BE2C (cell line): ENCODE data around the gene ITGB5.

Experiments used
- DNase-seq: peaks from one replicate; pipeline ENCODE4 v3.0.0-alpha.2; 2020
- H3K27me3 ChIP-seq: fragments of 250-450 bp; sonication (Bioruptor Pico); 2 replicates; pipeline ENCODE4 v1.5.1; 2020; ENCODE audit warnings: mild to moderate bottlenecking
- H3K36me3 ChIP-seq: fragments of 250-450 bp; sonication (Bioruptor Pico); 2 replicates; pipeline ENCODE4 v1.5.1; 2020; ENCODE audit warnings: mild to moderate bottlenecking
- H3K4me1 ChIP-seq: fragments of 250-450 bp; sonication (Bioruptor Pico); 2 replicates; pipeline ENCODE4 v1.5.1; 2020
- H3K4me3 ChIP-seq: 2 replicates; pipeline ENCODE4 v1.5.1; 2011; ENCODE audit warnings: low read depth, low read length
- H3K9me3 ChIP-seq: fragments of 250-450 bp; sonication (Bioruptor Pico); 2 replicates; pipeline ENCODE4 v1.5.1; 2020
- TF ChIP-seq, protein P1 (sequence below): IDR thresholded peaks from 2 replicates; pipeline ENCODE4 v1.5.1; 2012; ENCODE audit warnings: mild to moderate bottlenecking, low read depth, low read length

Gene ITGB5

DNA sequence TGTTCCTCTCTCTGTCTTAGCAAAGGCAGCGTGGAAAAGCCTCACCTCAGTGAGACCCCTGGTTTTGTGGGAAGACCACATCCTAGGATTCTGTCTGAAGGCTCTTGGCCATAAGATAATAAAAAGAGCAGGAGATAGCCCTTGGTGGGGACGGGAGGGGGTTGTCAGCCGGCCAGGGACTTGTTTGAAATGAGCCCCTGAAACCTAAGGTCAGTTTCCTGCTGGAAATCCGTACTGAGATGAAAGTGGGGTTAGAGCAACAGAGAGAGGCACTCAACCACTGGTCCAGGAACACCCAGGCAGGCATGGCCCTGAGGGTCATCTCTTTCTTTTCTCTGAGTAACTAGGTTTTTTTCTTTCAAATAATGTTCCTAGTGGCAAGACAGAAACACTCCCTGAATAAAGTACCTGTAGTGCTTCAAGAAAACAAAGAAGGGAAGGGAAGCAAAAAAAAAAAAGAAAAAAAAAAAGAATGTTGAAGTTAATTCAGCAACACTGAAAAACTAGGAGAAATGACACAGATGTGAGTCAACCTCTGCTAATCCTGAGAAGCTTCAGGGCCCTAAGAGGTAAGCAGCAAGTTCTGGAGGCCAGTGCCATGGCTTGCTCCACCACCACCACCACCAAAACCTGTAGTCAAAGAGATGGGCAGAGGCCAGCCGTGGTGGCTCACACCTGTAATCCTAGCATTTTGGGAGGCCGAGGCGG lies 3.2 kb downstream of the ITGB5 start:
- Histone ChIP-seq H3K4me3 (no peak overlapping the region), H3K27me3 (no peaks in the 10 kb centered on the region), H3K36me3 (no peaks in the 10 kb centered on the region; the same call in 1 of the 2 replicates), H3K9me3 (no peaks in the 10 kb centered on the region), H3K4me1 (peaks cover 3% of the 10 kb centered on the region; the same call in 1 of the 2 replicates)
- TF ChIP-seq, protein P1, sequence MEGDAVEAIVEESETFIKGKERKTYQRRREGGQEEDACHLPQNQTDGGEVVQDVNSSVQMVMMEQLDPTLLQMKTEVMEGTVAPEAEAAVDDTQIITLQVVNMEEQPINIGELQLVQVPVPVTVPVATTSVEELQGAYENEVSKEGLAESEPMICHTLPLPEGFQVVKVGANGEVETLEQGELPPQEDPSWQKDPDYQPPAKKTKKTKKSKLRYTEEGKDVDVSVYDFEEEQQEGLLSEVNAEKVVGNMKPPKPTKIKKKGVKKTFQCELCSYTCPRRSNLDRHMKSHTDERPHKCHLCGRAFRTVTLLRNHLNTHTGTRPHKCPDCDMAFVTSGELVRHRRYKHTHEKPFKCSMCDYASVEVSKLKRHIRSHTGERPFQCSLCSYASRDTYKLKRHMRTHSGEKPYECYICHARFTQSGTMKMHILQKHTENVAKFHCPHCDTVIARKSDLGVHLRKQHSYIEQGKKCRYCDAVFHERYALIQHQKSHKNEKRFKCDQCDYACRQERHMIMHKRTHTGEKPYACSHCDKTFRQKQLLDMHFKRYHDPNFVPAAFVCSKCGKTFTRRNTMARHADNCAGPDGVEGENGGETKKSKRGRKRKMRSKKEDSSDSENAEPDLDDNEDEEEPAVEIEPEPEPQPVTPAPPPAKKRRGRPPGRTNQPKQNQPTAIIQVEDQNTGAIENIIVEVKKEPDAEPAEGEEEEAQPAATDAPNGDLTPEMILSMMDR, result no peak
- no peak for DNase-seq

- DNase-seq, result no peak
- H3K27me3 ChIP-seq, result no peaks in the 10 kb centered on the region
- no peaks in the 10 kb centered on the region for H3K9me3 ChIP-seq
- H3K4me1 ChIP-seq, result peaks cover 6% of the 10 kb centered on the region; the same call in 1 of the 2 replicates
- no peak overlapping the region for H3K4me3 ChIP-seq
- TF ChIP-seq, protein P1, result no peak
- no peaks in the 10 kb centered on the region; the same call in 1 of the 2 replicates for H3K36me3 ChIP-seq
These were observed 4.1 kb downstream of the ITGB5 start for GRCh38 chr3:124882816-124883747.

DNA sequence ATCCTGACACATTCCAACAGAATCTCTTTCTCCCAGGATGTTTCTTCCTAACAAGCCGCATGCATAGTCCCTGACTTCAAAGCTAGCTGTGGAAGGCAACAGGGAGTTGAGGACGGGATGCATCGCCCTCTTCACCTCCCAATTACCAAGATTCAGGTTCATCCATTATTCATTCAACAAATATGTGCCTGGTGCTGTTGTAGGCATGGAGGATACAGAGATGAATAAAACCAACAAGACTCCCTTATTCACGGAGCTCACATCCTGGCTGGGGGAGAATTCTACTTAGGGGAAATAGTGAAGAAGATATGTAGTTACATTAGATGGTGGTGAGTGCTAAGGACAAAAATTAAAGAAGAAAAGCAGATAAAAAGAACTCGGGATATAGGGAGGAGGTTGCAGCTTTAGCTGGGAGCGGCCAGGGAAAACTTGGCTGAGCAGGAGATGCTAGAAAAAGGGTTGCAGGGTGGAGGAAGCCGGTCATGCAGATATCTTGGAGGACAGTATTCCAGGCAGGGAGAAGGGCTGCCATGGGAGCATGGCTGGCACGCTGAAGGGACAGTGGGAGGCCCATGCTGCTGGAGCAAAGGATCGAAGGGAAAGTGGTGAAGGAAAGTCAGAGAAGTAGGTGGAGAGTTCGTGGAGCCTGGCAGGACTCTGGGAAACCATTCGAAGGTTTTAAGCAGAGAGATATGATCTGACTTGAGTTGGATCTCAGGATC lies 5.0 kb downstream of the ITGB5 start:
- no peak for DNase-seq
- Histone ChIP-seq H3K9me3 (no peaks in the 10 kb centered on the region), H3K4me3 (no peak overlapping the region), H3K36me3 (no peaks in the 10 kb centered on the region; the same call in 1 of the 2 replicates), H3K4me1 (peaks cover 8% of the 10 kb centered on the region; the same call in 1 of the 2 replicates), H3K27me3 (no peaks in the 10 kb centered on the region)
- TF ChIP-seq, protein P1, result no peak

DNA sequence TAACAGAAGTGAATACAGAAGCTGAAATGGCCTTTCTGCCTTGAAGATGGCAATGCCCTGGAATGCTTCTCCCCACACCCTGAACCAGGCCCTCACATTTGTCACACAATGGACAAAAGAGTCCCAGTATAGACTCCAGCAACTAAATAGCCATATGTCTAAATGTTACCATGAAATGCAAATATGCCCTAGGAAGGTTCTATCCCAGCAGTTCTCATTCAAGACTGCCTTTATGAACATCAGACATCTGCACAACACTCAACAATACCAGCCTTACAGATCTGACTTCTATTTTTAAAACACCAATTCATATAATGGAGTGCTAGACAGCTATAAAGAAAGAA lies 7.9 kb downstream of the ITGB5 start:
- TF ChIP-seq, protein P1, result no peak
- no peak for DNase-seq
- H3K27me3 ChIP-seq, result no peaks in the 10 kb centered on the region
- no peaks in the 10 kb centered on the region; the same call in 1 of the 2 replicates for H3K36me3 ChIP-seq
- H3K9me3 ChIP-seq, result no peaks in the 10 kb centered on the region
- H3K4me1 ChIP-seq, result peaks cover 5% of the 10 kb centered on the region; the same call in 1 of the 2 replicates
- no peak overlapping the region for H3K4me3 ChIP-seq

- DNase-seq, result no peak
These were observed 8.4 kb downstream of the ITGB5 start for GRCh38 chr3:124878561-124879336.

More at GRCh38 chr3:124878561-124879336, 8.4 kb downstream of the ITGB5 start:
- H3K27me3 ChIP-seq, result no peaks in the 10 kb centered on the region
- no peak overlapping the region for H3K4me3 ChIP-seq
- H3K36me3 ChIP-seq, result no peaks in the 10 kb centered on the region; the same call in 1 of the 2 replicates
- no peaks in the 10 kb centered on the region for H3K9me3 ChIP-seq
- TF ChIP-seq, protein P1, result no peak
- H3K4me1 ChIP-seq, result peaks cover 5% of the 10 kb centered on the region; the same call in 1 of the 2 replicates
